ENCODE data around the gene PCNX3.
"Not testable (repeated sequence)": the region's sequence is repeated elsewhere in the genome, so short reads cannot be mapped to it uniquely, and the experiment has no call there.

Gene PCNX3

DNA sequence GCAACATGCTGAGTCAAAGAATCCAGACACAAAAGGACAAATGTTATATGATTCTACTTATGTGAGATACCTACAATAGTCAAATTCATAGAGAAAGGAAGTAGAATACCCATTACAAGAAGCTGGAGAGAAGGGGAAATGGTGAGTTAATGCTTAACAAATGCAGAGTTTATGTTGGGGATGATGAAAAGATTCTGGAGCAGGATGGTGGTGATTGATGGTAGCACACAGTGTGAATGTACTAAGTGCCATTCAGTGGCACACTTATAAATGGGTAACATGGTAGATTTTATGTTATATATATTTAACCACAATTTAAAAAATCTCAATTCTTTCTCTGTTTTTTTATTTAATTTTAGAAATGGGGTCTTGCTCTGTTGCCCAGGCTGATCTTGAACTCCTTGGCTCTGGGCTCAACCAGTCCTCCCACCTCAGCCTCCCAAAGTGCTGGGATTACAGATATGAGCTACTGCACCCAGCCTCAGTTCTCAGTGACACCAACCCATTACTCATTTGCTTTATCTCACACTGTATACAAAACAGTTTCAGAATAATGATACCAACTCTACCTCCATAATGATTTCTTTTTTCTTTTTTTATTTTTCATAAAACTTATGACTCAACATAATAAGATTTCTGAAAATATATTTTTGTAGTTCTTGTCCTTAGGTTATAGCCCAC, 56.7 kb downstream of the PCNX3 start:
- TF ChIP-seq, protein P1, sequence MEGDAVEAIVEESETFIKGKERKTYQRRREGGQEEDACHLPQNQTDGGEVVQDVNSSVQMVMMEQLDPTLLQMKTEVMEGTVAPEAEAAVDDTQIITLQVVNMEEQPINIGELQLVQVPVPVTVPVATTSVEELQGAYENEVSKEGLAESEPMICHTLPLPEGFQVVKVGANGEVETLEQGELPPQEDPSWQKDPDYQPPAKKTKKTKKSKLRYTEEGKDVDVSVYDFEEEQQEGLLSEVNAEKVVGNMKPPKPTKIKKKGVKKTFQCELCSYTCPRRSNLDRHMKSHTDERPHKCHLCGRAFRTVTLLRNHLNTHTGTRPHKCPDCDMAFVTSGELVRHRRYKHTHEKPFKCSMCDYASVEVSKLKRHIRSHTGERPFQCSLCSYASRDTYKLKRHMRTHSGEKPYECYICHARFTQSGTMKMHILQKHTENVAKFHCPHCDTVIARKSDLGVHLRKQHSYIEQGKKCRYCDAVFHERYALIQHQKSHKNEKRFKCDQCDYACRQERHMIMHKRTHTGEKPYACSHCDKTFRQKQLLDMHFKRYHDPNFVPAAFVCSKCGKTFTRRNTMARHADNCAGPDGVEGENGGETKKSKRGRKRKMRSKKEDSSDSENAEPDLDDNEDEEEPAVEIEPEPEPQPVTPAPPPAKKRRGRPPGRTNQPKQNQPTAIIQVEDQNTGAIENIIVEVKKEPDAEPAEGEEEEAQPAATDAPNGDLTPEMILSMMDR (IDR thresholded peaks at IDR 0.05; ENCODE audit: control insufficient read depth, insufficient read depth, low read depth, low read length, missing control alignments) = no peak
- no peak overlapping the region for H3K4me3 ChIP-seq (ENCODE audit: control insufficient read depth, low read depth, low read length)

DNA sequence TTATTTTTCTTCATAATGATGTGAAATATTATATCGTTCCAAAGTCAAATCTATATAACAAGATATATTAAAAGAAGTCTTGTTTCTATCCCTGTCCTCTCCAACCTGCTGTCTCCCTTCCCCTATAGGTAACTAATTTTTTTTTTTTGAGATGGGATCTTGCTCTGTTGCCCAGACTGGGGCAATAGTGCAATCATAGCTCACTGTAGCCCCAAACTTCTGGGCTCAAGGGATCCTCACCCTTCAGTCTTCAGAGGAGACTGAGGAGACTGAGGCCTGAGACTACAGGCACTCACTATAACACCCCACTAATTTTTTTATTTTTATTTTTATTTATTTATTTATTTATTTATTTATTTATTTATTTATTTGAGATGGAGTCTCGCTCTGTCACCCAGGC, 57.4 kb downstream of the PCNX3 start:
- TF ChIP-seq, protein P1 (IDR thresholded peaks at IDR 0.05; ENCODE audit: control insufficient read depth, insufficient read depth, low read depth, low read length, missing control alignments) = no peak
- no peak overlapping the region for H3K4me3 ChIP-seq (ENCODE audit: control insufficient read depth, low read depth, low read length)
- DNase-seq (ENCODE audit: low read depth) = no peak

More for the DNA sequence above, 56.7 kb downstream of the PCNX3 start:
- no peak for DNase-seq (ENCODE audit: low read depth)

DNA sequence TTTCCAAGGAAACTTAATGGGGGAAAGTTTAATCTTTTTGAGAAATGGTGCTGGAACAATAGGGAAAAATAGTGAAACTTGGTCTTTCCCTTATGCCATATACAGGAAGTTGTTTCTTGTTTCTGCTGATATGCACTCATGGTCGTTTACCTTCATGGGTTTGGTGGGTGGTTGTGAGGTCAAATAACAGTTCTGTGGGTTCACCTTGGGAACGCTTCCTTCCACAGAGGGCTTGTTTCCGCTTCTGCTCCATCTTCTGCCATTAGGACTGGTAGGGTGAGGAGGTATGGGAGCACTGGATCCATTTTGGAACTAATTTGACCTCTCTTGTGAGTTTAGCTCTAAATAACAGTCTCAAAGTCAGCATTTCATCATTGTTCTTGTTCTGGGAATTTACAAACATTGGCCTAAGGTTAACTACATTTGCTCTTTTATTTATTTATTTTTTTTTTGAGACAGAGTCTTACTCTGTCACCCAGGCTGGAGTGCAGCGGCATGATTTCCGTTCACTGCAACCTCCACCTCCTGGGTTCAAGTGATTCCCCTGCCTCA, 64.7 kb downstream of the PCNX3 start:
- no peak for DNase-seq (ENCODE audit: low read depth)
- TF ChIP-seq, protein P1 (IDR thresholded peaks at IDR 0.05; ENCODE audit: control insufficient read depth, insufficient read depth, low read depth, low read length, missing control alignments) = no peak
- no peak overlapping the region for H3K4me3 ChIP-seq (ENCODE audit: control insufficient read depth, low read depth, low read length)

DNA sequence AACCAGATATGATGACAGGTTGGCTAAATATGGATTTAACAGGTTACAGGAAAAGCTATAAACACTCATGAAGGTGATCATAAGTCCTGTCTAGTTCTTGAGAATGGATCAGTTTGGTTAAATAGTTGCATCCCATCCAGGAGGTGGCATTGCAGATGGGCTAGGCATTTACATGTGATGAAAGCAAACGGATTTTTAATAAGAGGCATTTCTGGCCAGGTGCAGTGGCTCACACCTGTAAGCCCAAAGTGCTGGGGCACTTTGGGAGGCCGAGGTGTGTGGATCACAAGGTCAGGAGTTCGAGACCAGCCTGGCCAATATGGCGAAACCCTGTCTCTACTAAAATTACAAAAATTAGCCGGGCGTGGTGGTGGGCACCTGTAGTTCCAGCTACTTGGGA, 67.9 kb downstream of the PCNX3 start:
- not testable (repeated sequence) for H3K4me3 ChIP-seq (ENCODE audit: control insufficient read depth, low read depth, low read length)

DNA sequence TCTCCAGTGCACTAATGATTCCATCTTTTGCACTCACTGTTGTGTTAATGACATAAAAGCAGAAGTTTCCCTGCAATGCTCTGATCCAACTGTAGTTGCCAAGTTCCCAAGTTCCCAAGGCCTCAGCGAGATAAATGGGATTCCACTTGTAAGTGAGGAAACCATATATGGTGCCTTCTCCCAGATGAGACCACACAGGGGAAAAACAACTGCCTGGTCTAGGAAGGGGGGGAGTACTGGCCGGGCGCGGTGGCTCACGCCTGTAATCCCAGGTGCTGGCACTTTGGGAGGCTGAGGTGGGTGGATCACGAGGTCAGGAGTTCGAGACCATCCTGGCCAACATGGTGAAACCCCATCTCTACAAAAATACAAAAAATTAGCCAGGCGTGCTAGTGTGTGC, 70.4 kb downstream of the PCNX3 start:
- DNase-seq (ENCODE audit: low read depth) = no peak
- H3K4me3 ChIP-seq (ENCODE audit: control insufficient read depth, low read depth, low read length) = no peak overlapping the region
- TF ChIP-seq, protein P1 (IDR thresholded peaks at IDR 0.05; ENCODE audit: control insufficient read depth, insufficient read depth, low read depth, low read length, missing control alignments) = no peak

More for the DNA sequence above, 67.9 kb downstream of the PCNX3 start:
- not testable (repeated sequence) for DNase-seq (ENCODE audit: low read depth)

All from AG09309 (cell line).